GM12865 (cell line): Measurements from ENCODE around the gene CTSW.

Source experiments
- DNase-seq: peaks from one replicate; pipeline ENCODE4 v3.0.0; 2010; ENCODE audit warnings: low read depth
- H3K4me3 ChIP-seq: 2 replicates; pipeline ENCODE4 v1.5.1; 2011; ENCODE audit warnings: mild to moderate bottlenecking, low read depth, low read length, control low read depth
- TF ChIP-seq, protein P1 (sequence below): IDR thresholded peaks from 2 replicates; pipeline ENCODE4 v1.5.1; 2011; ENCODE audit warnings: low read length, control low read depth, low read depth, inconsistent platforms; ENCODE audit not compliant: insufficient read depth; ENCODE audit errors: missing control alignments

Gene CTSW

DNA sequence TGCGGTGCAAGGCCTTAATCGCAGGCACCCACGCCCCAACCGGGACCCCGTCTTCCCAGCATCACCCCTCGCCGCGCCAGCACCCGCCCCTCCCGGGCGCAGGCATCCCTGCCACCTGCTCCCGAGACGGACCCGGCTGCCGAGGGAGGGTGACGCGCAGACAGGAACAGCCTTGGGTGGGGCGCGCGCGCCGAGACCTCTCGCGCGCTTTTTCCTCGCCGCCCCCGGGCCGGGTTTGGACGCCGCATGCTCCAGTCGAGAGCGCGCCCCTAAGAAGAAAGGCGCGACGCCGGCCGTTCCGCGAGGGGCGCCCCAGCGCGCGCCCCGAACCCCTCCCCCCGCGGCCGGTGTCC is 22.2 kb upstream of the CTSW start:
- DNase-seq = no peak
- peak overlapping the region; percentile 79 for H3K4me3 ChIP-seq
- TF ChIP-seq, protein P1, sequence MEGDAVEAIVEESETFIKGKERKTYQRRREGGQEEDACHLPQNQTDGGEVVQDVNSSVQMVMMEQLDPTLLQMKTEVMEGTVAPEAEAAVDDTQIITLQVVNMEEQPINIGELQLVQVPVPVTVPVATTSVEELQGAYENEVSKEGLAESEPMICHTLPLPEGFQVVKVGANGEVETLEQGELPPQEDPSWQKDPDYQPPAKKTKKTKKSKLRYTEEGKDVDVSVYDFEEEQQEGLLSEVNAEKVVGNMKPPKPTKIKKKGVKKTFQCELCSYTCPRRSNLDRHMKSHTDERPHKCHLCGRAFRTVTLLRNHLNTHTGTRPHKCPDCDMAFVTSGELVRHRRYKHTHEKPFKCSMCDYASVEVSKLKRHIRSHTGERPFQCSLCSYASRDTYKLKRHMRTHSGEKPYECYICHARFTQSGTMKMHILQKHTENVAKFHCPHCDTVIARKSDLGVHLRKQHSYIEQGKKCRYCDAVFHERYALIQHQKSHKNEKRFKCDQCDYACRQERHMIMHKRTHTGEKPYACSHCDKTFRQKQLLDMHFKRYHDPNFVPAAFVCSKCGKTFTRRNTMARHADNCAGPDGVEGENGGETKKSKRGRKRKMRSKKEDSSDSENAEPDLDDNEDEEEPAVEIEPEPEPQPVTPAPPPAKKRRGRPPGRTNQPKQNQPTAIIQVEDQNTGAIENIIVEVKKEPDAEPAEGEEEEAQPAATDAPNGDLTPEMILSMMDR = no peak

DNA sequence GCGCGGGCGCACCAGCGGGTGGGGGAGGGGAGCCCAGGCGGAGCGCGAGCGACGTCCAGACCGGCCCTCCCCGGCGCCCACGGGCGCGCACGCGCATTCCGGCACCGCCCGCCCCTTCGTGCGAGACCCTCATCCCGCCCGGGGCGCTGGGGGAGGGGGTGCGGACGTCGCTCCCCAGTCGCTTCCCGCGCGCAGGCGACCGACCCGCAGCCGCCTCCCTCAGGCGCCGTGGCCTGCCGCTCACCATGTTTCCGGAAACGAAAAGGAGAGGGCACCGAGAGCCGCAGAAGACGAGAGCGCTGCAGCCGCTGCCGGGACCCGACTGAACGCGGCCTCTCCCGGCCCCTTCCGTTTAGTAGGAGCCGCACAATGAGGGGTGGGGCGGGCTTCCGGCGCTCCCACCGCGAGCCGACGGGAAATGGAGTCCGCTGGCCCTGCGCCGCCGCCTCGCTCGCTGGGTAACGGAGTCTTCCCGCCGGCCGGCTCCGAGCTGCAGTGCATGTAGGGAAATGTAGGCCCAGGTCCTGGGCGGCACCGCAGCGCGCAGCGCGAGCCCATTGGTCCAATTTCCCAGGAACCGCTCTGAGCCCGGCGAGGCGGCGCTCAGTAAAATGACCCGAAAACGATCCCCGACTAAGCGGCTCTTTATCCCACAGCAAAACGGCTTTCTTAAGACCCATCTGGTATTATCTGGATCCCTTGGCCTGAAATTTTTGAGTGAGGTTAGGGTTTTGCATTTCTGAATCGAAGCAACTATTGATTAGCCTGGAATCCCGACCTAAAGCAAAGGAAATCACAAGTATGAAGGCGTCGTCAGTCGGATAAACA is 21.6 kb upstream of the CTSW start, which contains the start of gene CFL1:
TSS of gene CFL1 (minus strand) at position 328 of the 828 bp plus-strand sequence. CDS start at position 247, 81 bp downstream.
- TF ChIP-seq, protein P1 = no peak
- DNase-seq = peak; percentile 99

DNA sequence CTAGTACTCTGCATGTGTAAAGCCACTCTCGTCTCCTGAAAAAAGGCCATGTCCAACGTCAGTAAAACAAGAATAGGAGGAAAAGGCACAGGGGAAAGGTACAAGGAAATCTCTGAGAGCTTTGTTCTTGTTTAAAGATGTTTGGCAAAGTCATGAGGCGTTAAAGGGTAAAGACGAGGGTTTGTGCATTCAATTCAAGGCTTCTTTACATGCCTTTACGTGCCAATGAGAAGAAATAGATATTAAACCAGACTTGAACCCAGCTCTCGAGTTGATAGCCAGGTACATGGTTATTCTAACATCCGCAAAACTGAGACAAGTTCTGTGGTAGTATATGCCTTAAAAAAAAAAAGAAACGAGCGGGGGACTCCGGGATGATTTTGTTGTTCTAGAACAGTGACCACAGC is 21.0 kb upstream of the CTSW start:
- H3K4me3 ChIP-seq = peak overlapping the region; percentile 69
- no peak for DNase-seq
- TF ChIP-seq, protein P1 = no peak

More for the DNA sequence above, 21.6 kb upstream of the CTSW start, which contains the start of gene CFL1:
- peak within 1 kb of the TSS; percentile 79 for H3K4me3 ChIP-seq

DNA sequence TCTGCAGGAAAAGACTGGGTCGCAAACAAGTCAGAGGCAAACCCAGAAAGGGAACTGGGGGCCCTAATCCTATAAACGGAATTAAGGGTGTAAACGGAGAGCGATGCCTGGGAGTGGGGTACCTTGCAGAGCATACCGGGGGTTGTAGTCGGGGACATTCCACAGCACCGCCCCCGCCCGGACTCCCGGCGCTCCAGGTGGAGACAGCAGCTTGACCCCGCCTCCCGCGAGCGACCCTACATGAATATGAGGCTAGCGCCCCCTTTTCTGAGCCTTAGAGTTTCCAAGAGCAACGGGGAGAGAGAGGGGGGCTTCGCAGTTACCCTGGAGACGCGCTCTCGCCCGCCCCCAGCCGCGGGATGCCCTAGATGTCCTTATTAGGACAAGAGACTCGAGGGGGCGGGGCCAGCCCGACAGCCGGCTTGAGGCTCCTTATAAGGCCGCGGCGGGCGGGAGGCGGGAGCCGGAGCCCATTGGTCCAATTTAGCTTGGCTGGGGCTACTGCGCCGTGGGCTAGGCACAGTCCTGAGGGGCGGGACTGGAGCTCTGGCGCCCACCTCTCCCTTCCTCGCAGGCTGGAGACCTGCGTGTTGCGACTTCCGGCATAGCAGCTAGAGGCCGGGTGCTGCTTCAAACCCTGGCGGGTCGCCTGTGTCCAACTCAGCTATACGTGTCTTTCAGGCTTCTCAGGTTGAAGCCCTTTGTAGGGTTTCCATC is 20.4 kb upstream of the CTSW start:
- peak overlapping the region; percentile 69 for H3K4me3 ChIP-seq
- DNase-seq = peak; percentile 100
- TF ChIP-seq, protein P1 = no peak

DNA sequence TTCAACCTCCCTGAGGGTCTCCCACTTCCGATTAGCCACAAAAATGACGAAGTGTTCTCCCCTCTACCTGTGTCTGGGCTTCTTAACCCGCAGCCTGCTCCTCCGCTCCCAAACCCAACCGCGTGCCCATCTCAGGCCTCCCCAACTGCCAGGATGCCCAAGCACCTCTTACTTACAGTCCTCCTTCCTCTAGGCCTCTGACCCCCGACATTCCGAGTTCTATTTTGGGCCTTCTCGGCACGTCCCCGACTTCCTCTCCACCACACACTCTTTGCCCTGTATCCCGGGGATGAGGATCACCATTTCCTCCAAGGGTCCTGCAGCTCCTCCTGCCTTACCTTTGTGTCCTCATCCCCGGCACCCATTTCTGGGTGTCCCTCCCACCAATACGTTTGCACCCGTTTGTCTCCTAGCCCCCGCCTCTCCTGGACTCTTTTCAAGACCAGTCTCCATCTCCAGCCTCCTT is 19.8 kb upstream of the CTSW start:
- H3K4me3 ChIP-seq = peak overlapping the region; percentile 68
- no peak for DNase-seq
- TF ChIP-seq, protein P1 = no peak

DNA sequence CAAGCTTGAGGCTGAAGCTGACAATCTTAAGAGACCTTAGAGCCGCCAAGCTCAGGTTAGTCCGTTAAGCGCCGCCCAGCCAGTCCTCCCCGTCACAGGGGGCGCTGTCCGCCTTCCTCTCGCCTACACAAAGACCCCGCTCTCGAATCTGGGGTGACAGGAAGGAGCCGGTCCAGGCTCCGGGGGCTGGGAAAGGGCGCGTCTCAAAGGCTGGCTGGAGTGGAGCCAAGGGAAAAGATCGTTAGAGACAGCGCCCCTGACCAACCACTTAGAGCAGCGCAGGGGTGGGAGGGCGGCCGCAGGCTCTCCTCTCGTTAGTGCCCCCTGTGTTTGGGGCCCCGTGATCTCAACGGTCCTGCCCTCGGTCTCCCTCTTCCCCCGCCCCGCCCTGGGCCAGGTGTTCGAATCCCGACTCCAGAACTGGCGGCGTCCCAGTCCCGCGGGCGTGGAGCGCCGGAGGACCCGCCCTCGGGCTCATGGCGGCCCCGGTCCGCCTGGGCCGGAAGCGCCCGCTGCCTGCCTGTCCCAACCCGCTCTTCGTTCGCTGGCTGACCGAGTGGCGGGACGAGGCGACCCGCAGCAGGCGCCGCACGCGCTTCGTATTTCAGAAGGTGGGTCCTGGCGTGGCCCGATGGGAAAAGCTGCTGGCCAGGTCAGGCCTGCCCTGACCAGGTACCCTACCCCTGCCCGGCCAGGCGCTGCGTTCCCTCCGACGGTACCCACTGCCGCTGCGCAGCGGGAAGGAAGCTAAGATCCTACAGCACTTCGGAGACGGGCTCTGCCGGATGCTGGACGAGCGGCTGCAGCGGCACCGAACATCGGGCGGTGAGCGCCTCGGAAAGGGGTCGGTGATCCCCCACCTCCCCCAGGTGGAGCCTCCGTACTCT is 19.1 kb upstream of the CTSW start, which contains the start of gene MUS81:
TSS of gene MUS81 (plus strand) at position 156 of the 887 bp plus-strand sequence. CDS start at position 477, 321 bp downstream.
- TF ChIP-seq, protein P1 = peak; percentile 81
- DNase-seq = peak; percentile 99
- peak within 1 kb of the TSS; percentile 69 for H3K4me3 ChIP-seq
